GM20431 (cell line): ENCODE data around the gene KRTAP5-11.
"Not testable (repeated sequence)": the region's sequence is repeated elsewhere in the genome, so short reads cannot be mapped to it uniquely, and the experiment has no call there.

Experiments
- in situ Hi-C: fragments of 300-500 bp; cut with MseI, MboI; formaldehyde crosslinking; loops from one replicate; pipeline ENCODE4 v1.15.0; 2020; ENCODE audit warnings: low sequenced_read_pairs; ENCODE audit not compliant: unreplicated experiment

Gene KRTAP5-11

DNA sequence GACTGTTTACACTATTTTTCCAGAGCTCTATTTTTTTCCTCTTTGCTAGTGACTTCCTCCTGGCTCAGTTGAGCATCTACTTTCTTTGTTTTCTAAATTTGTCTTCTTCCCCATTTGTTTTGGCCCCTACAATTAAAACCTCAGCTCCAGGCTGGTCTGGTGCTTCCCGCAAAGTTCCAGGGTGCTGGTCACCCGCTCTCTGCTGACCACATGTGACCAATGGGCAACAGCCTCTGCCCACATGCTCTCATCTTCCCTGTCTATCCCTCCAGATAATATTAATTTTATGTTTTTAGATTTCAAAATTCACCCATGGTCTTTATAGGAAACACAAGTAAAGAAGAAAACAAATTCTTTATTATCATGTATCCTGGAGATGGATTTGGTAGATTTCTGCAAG, 294 bp upstream of the KRTAP5-11 start:
- in situ Hi-C loops, result not testable (repeated sequence)

- in situ Hi-C loops, result no loop called here
Observed at GRCh38 chr11:71581826-71582225, 849 bp downstream of the KRTAP5-11 start.

- in situ Hi-C loops, result no loop called here
Observed at GRCh38 chr11:71580057-71581003, 2.3 kb downstream of the KRTAP5-11 start.

DNA sequence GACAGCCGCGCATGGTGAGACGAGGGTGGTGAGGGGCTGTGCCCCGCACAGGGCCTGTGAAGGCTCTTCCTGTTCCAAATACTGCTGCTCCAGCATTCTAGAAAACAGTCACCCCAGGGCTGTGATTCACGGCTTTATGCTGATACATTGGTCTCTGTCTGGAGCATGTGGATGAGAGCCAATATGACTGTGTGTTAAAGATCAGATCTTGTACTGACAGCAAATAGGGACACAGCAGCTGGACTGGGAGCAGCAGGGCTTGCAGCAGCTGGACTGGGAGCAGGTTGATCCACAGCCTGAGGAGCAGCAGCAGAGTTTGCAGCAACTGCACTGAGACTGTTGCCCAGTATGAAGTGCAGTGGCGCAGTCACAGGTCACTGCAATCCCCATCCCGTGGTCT, 3.2 kb downstream of the KRTAP5-11 start:
- in situ Hi-C loops, result not testable (repeated sequence)

GRCh38 chr11:71577469-71578004, 5.1 kb downstream of the KRTAP5-11 start:
- in situ Hi-C loops, result no loop called here

DNA sequence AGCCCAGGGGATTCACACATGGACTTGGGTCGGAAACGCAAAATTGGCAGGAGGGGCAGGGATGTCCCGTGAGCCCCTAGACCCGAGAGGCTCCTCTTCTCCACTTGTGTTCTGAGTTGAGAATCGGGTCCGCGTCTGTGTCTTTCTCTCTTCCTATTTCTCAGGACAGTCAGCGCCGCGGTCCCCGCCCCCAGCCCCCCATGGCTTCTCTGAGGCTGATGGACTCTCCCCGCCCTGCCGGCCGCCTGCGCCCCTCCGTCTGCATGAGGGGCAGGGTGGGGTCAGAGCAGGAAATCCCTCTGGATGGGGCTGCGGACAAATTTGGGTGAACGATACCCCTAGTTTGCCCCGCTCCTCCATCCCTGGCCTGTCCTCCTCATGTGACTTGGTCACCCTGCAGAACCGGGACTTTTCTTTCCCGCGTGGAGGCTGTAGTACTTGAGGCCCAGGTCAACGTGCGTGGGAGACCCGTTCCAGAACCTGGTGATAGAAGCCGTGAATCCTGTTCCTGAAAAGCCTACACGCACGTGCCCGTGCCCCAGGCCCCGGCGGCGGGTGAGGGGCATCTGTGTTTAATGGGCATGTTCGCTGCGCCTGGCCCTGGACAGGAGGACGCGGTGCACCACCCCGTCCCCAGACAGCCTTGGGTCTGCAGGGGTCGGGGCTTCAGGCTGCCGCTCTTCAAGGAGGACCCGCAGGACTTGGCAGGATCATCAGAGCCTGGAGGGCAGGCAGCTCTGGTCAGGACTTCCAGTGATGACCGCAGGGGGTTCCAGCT, 5.8 kb downstream of the KRTAP5-11 start:
- in situ Hi-C loops, result not testable (repeated sequence)

DNA sequence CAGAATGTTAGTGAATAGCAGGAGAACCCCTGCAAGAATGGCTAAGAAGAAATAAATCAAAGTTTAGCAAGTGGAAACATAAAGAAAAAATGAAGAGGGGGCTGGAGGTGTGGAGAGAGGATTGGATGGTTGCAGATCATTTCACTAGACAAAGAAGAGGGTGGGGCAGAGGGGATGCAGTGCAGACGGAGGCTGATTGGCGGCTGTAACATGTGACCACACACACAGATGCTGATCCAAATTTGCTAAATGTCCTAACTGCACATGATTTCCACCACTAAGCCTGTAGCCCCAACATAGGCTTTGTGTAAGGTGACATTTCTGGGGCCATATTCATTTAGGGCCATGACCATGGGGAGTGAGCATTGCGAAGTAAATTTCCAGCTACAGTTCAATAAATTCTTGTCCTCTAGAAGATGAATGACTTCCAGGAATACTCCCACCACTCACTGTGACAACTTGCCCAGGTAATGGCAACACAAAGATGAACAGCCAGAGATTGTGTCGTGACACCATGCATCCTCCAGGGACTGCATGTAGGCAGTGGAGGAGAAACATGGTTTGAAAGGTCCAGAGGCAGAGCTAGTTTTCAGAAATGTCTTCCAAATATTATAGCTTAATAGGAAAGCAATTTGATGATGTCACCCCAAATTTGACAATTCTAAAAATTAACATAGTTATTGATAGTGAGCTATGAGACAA, 6.8 kb downstream of the KRTAP5-11 start:
- in situ Hi-C loops, result no loop called here

DNA sequence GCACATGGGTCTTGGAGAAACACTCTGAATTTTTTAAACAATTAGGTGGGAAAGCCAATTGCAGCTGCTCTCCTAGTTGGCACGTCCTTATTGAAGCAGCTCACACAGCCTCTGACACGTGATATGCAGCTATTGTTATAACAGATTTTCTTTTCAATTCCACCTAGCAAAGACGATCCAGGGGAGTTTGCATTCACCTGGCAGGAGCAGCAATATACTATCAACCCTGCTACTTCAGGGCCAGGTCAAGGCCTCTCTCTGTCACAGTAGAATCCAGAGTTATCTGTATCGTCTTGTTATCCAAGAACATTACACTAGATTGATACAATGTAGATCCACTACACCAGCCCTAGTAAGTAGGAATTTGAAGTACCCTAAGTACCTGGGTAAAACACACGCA, 8.3 kb downstream of the KRTAP5-11 start:
- in situ Hi-C loops, result no loop called here

- in situ Hi-C loops, result no loop called here
Observed at GRCh38 chr11:71572811-71573210, 9.9 kb downstream of the KRTAP5-11 start.

DNA sequence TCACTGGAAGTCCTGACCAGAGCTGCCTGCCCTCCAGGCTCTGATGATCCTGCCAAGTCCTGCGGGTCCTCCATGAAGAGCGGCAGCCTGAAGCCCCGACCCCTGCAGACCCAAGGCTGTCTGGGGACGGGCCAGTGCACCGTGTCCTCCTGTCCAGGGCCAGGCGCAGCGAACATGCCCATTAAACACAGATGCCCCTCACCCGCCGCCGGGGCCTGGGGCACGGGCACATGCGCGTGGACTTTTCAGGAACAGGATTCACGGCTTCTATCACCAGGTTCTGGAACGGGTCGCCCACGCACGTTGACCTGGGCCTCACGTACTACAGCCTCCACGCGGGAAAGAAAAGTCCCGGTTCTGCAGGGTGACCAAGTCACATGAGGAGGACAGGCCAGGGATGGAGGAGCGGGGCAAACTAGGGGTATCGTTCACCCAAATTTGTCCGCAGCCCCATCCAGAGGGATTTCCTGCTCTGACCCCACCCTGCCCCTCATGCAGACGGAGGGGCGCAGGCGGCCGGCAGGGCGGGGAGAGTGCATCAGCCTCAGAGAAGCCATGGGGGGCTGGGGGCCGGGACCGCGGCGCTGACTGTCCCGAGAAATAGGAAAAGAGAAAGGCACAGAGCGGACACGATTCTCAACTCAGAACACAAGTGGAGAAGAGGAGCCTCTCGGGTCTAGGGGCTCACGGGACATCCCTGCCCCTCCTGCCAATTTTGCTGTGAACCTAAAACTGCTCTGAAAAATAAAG, 11.4 kb downstream of the KRTAP5-11 start:
- in situ Hi-C loops, result not testable (repeated sequence)

GRCh38 chr11:71568704-71569349, 13.8 kb downstream of the KRTAP5-11 start:
- in situ Hi-C loops, result no loop called here

DNA sequence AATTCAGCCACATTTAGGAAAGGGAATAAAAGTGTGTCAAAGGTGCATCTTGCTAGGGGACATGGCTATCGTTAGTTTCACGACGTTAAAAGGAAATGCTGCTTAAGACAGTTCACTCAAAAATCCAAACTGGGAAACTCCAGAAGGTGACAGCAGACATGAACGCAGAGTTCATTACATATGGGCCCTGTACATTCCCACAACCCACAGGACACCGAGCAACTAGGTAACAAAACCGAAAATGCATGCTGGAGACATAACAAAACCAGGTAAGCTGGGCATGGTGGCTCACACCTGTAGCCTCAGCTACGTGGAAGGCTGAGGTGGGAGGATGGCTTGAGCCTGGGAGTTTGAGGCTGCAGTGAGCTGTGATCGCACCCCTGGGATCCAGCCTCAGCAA, 15.0 kb downstream of the KRTAP5-11 start:
- in situ Hi-C loops, result not testable (repeated sequence)

GRCh38 chr11:71566626-71567599, 15.8 kb downstream of the KRTAP5-11 start:
- in situ Hi-C loops, result not testable (repeated sequence)

DNA sequence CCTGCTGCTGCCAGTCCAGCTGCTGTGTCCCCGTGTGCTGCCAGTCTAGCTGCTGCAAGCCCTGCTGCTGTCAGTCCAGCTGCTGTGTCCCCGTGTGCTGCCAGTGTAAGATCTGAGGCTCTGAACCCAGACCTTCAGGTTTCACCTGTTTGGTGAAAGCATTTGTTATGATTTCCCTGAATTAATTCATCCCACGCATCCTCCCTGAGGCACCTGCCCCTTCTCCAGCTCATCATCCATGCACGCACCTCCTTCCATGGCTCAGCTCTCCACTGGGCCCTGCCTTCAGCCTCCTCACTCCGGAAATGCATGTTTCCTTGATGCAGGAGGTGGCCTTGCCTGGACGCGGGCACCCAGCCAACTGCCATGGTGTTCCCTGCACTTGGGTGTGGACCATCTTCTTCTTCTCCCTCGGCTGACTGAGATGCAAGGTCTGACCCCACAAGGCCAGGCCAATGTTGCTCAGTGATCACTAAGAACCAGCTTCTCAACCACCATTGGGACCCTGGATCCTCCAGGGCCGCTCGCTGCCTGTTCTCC, 16.5 kb downstream of the KRTAP5-11 start:
- in situ Hi-C loops, result no loop called here

GRCh38 chr11:71565263-71565662, 17.4 kb downstream of the KRTAP5-11 start, which contains the start of gene KRTAP5-10:
Gene KRTAP5-10 (plus strand): TSS chr11:71565563. CDS start chr11:71565588, 25 bp downstream.
- in situ Hi-C loops, result no loop called here

DNA sequence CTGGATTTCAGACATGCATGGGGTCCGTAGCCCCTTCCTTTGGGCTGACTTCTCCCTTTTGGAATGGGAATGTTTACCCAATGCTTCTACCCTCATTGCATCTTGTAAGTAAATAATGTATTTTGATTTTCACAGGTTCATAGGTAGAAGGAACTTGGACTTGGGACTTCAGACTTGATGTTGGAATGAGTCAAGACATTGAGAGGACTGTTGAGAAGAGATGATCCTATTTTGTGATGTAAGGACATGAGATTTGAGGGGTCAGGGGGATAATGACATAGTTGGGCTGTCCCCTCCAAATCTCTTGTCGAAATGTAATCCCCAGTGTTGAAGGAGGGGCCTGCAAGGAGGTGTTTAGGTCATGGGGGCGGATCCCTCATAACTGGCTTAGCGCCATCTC, 18.2 kb downstream of the KRTAP5-11 start:
- in situ Hi-C loops, result no loop called here

GRCh38 chr11:71563406-71563805, 19.3 kb downstream of the KRTAP5-11 start:
- in situ Hi-C loops, result no loop called here

GRCh38 chr11:71562120-71562519, 20.6 kb downstream of the KRTAP5-11 start:
- in situ Hi-C loops, result no loop called here
